GM18517 (cell line): Measurements from ENCODE around the gene PLCB4.

Experiments
- ATAC-seq: cut with Tn5 transposase; IDR thresholded peaks from one replicate; pipeline ENCODE4 v1.9.1; 2021; ENCODE audit warnings: mild to moderate bottlenecking, moderate library complexity; ENCODE audit not compliant: unreplicated experiment

PLCB4 gene

GRCh38 chr20:9059931-9060330 is 9.0 kb upstream of the PLCB4 start:
- no peak for ATAC-seq

DNA sequence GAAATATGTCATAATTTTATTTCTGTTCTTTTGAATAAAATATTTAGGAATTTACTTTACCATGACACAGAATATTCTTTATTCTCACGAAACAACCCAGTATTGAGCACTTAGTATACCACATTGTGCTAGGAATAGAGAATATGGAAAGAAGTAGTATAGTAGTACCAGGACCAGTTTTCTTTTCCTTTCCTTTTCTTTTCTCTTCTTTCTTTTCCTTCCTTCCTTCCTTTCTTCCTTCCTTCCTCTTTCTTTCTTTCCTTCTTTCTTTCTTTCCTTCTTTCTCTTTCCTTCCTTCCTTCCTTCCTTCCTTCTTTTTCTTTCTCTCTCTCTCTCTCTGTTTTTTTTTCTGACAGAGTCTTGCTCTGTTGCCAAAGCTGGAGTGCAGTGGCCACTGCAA is 7.5 kb upstream of the PLCB4 start:
- ATAC-seq: no peak

- ATAC-seq: no peak
Measured at GRCh38 chr20:9062066-9062465, 6.8 kb upstream of the PLCB4 start.

- ATAC-seq: no peak
Measured at GRCh38 chr20:9066191-9066590, 2.7 kb upstream of the PLCB4 start.

GRCh38 chr20:9068233-9068801 is 570 bp upstream of the PLCB4 start:
- no peak for ATAC-seq

- ATAC-seq: no peak
Measured at GRCh38 chr20:9070304-9070703, 1.4 kb downstream of the PLCB4 start.

DNA sequence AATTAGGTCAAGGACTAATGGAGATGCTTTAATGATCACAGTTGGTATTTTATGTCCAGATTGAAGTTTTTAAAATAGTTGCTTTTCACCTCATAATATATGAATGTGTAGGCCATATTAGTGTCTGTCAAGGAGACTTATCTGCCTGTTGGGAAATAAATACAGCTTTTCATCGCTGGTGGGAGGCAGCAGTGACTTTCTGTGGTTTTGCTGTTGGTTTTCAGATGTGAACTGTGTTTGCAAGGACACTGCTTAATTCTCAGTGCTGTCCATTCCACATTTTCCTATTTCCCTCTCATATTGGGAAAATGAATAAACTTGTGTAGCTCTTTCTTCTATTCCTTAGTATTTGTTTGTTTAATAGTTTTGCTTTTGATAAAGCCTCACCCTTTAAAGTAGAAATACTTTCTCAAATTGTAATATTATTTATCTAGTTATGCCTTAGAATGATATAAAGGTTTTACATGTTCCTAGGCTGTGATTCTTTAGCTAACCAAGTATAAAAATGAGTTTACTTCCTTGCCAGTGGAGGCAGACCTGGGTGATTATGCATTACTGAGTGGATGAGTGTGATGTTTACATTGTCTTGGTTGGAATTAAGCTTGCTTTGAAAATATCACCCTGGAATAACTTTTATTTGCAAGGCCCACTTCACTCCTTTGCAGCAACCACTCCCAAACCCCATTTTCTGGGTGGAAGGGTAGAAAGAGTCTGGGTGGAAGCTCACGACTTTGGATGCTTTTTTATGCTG is 3.3 kb downstream of the PLCB4 start:
- ATAC-seq: no peak

DNA sequence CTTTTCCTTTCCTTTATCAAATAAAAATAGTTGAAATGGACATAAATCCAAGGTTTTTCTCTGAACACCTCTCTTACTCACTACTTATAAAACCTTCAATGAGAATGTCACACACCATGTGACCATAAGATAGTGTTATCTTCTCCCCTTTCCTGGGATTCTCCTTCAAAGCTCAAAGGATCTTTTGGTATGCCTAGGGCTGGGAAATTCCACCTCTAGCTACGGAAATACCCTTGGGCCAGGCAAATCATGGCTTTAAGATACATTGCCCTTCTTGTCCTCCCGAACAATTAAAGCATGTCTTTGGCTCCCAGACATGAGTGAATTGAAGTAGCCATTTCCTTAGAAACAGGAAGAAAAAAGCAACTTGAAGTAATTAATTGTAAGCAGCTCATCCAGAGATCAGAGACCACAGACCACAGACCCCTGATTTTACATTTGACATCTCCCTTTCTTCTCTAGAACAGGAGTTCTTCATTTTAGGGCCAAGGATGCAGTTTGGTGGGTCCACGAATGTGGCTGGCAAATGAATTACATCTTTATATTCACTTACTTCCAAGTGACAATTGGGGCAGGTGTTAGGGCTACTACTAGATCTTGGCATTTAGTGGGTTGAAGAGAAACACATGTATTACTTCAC is 4.1 kb downstream of the PLCB4 start:
- no peak for ATAC-seq

GRCh38 chr20:9075264-9076095 is 6.6 kb downstream of the PLCB4 start:
- no peak for ATAC-seq

- ATAC-seq: no peak
Measured at GRCh38 chr20:9076440-9076839, 7.6 kb downstream of the PLCB4 start.

GRCh38 chr20:9078826-9079731 is 10.2 kb downstream of the PLCB4 start:
- no peak for ATAC-seq

DNA sequence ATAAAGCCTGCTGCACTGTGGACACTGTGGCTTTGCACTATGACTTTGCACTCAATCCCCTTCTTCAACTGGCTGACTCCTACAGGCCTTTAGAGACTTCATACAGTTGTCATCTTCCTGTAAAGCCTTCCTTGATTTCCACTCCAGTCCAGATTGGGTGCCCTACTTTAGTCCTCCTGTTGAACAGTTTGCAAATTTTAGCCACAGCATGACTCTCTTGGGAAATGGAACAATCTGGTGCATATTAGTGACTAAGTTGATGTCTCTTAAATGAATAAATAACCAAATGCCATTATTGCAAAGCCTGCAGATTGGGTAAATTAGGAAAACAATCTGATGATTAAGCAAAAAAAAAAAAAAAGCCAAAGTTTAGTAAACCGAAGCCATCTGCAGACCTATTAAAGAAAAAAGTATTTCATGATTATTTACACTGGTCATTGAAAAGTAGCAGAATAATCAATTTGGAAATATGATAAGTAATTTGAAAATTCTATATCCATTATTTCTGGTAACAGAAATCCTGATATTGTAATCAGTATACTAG is 12.6 kb downstream of the PLCB4 start:
- no peak for ATAC-seq

DNA sequence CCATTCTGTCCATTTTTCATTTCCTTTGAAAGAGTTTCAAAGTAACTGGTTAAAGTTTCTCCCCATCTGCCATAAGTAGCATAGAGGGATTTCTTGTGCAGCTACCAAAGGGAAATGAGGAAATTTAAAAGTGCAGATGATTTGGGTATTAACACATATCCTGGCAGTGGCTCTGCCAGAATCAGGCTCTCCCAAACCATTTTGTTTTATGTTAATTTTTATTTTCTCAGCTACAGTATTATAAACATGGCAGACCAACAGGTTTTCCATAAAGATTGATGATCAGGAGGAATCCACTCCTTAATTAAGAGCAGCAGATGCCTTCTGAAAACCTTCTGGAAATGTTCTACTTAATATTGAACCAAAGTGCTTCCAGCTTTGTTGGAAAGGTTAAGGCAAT is 13.9 kb downstream of the PLCB4 start:
- ATAC-seq: no peak

GRCh38 chr20:9087531-9088217 is 18.8 kb downstream of the PLCB4 start:
- no peak for ATAC-seq

DNA sequence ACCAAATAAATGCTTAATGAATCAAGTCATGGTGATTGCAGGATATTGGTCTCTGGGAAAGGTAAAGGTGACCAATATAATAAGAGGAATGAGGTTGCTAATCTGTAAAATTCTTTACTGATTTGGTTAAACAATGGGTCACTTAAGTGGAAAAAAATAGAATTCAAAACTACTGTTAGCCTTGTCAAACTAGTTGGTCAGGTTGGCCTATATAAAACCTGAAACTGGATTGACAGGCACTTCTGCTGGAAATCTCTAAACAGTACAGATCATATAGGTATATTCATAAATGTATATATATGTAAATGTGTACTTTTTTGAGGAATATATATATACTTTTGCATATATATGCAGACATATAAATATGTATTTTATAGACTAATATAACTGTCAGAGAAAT is 19.7 kb downstream of the PLCB4 start:
- no peak for ATAC-seq

GRCh38 chr20:9092113-9092512 is 23.2 kb downstream of the PLCB4 start:
- ATAC-seq: no peak

- no peak for ATAC-seq
Measured at GRCh38 chr20:9092655-9093054, 23.8 kb downstream of the PLCB4 start.

DNA sequence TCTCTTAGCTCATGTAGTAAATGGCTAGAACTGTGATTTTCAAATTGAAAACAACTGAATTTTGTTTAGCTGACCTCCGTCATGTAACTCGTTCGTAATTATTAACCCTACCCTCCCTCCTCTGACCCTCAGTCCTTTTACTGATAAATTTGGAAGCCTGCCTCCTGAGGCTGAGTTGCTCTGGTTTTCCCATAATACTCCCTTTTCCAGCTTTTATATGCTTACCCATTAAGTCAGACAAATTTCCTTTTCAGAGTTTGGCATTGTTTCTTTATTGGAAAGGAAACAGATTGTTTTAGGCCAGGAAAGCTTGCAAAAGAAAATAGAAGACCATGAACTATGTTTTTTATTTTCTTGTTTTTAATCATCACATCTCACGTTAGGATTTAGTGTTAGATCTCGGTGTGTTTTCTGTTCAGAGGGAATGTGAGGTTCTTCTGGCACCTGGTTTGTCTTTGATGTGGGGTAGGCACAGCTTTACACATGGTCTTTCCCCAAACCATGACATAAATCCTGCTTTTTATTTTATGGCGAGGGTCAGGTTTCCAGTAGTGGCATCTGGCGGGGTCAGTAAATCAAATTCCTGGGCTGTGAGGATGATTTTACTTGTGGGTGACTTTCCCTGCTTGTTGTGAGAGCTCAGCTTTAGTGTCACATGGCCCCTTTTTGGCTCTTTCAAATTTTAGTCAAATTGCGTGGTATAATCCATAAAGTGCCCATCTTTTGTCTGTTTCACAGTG is 24.5 kb downstream of the PLCB4 start:
- no peak for ATAC-seq

GRCh38 chr20:9099372-9099771 is 30.5 kb downstream of the PLCB4 start:
- no peak for ATAC-seq
